SJSA1 (cell line): ENCODE results near the gene RTN4RL2. TPM values are rescaled to one million over a fixed set of nuclear protein-coding genes. Genes with fewer than 3 reads are reported as not detected.
"Not testable (repeated sequence)": the region's sequence is repeated elsewhere in the genome, so short reads cannot be mapped to it uniquely, and the experiment has no call there.

ENCODE experiments used
- DNase-seq, 2 experiments: peaks; one replicate each; pipeline ENCODE4 v3.0.0-alpha.2; 2015 to 2020; ENCODE audit warnings: low spot score in 2 of 2, low read depth in 1 of 2
- H3K27ac ChIP-seq: fragments of 250-450 bp; sonication (Bioruptor Pico); 2 replicates; pipeline ENCODE4 v1.5.1; 2020; ENCODE audit warnings: mild to moderate bottlenecking, moderate library complexity
- H3K27me3 ChIP-seq: fragments of 250-450 bp; sonication (Bioruptor Pico); replicated peaks from 2 replicates; pipeline ENCODE4 v1.5.1; 2020; ENCODE audit warnings: mild to moderate bottlenecking, moderate library complexity
- H3K36me3 ChIP-seq: fragments of 250-450 bp; sonication (Bioruptor Pico); 2 replicates; pipeline ENCODE4 v1.5.1; 2020; ENCODE audit warnings: mild to moderate bottlenecking
- H3K4me1 ChIP-seq: fragments of 250-450 bp; sonication (Bioruptor Pico); replicated peaks from 2 replicates; pipeline ENCODE4 v1.6.1; 2021; ENCODE audit warnings: mild to moderate bottlenecking
- H3K4me3 ChIP-seq: fragments of 250-450 bp; sonication (Bioruptor Pico); 2 replicates; pipeline ENCODE4 v1.5.1; 2020; ENCODE audit warnings: mild to moderate bottlenecking
- H3K9me3 ChIP-seq: fragments of 250-450 bp; sonication (Bioruptor Pico); replicated peaks from 2 replicates; pipeline ENCODE4 v1.5.1; 2020; ENCODE audit warnings: mild to moderate bottlenecking
- total RNA-seq: library from RNA; depleted of rRNA; stranded (reverse); fragments of >200 nt; shearing (Covaris generic); gene quantifications from 2 replicates; pipeline ENCODE4 v1.2.3, GENCODE V29; 2014

The RTN4RL2 gene
- total RNA-seq, 1 experiment from 2014 or later, result not detected

GRCh38 chr11:57440744-57441414 lies 19.4 kb upstream of the RTN4RL2 start:
- Histone ChIP-seq H3K27ac (no peak overlapping the region), H3K4me3 (no peak overlapping the region), H3K36me3 (no peaks in the 10 kb centered on the region), H3K4me1 (peaks cover 10% of the 10 kb centered on the region), H3K9me3 (0 out of 2 replicates have a peak, but pooled peaks cover under 1% of the 10 kb centered on the region), H3K27me3 (no peaks in the 10 kb centered on the region)
- no peak for DNase-seq

- Histone ChIP-seq H3K36me3 (no peaks in the 10 kb centered on the region), H3K27me3 (no peaks in the 10 kb centered on the region; the same call in 1 of the 2 replicates), H3K9me3 (0 out of 2 replicates have a peak, but pooled peaks cover 3% of the 10 kb centered on the region), H3K4me3 (no peak overlapping the region), H3K4me1 (peaks cover 10% of the 10 kb centered on the region), H3K27ac (no peak overlapping the region)
- no peak for DNase-seq
These were observed 15.8 kb upstream of the RTN4RL2 start for GRCh38 chr11:57444362-57445121.

GRCh38 chr11:57445122-57445394 lies 15.3 kb upstream of the RTN4RL2 start:
- H3K36me3 ChIP-seq, H3K27ac ChIP-seq, H3K4me3 ChIP-seq, H3K27me3 ChIP-seq, H3K9me3 ChIP-seq, DNase-seq, H3K4me1 ChIP-seq: not testable (repeated sequence)

GRCh38 chr11:57446055-57446454 lies 14.3 kb upstream of the RTN4RL2 start:
- Histone ChIP-seq H3K4me1 (peaks cover 10% of the 10 kb centered on the region), H3K27me3 (peaks cover 9% of the 10 kb centered on the region), H3K36me3 (no peaks in the 10 kb centered on the region), H3K4me3 (no peak overlapping the region), H3K27ac (no peak overlapping the region), H3K9me3 (0 out of 2 replicates have a peak, but pooled peaks cover 3% of the 10 kb centered on the region)
- no peak for DNase-seq

GRCh38 chr11:57453543-57454177 lies 6.7 kb upstream of the RTN4RL2 start:
- DNase-seq, result no peak
- Histone ChIP-seq H3K27me3 (peaks cover 43% of the 10 kb centered on the region), H3K27ac (no peak overlapping the region), H3K4me3 (no peak overlapping the region), H3K4me1 (peaks cover 10% of the 10 kb centered on the region), H3K9me3 (no peaks in the 10 kb centered on the region), H3K36me3 (no peaks in the 10 kb centered on the region)

- H3K9me3 ChIP-seq, result no peaks in the 10 kb centered on the region
- H3K27ac ChIP-seq, result no peak overlapping the region
- H3K27me3 ChIP-seq, result peaks cover 57% of the 10 kb centered on the region
- H3K36me3 ChIP-seq, result no peaks in the 10 kb centered on the region
- no peak overlapping the region for H3K4me3 ChIP-seq
- peaks cover 31% of the 10 kb centered on the region for H3K4me1 ChIP-seq
- peak; percentile 74 to 84 for DNase-seq
These were observed 3.2 kb upstream of the RTN4RL2 start for GRCh38 chr11:57456960-57457642.

GRCh38 chr11:57457643-57458023 lies 2.7 kb upstream of the RTN4RL2 start:
- Histone ChIP-seq H3K4me3 (no peak overlapping the region), H3K36me3 (no peaks in the 10 kb centered on the region), H3K27ac (no peak overlapping the region), H3K4me1 (peaks cover 31% of the 10 kb centered on the region), H3K9me3 (no peaks in the 10 kb centered on the region), H3K27me3 (peaks cover 55% of the 10 kb centered on the region)
- DNase-seq, result no peak

- DNase-seq, result no peak
- Histone ChIP-seq H3K9me3 (no peaks in the 10 kb centered on the region), H3K4me1 (peaks cover 31% of the 10 kb centered on the region), H3K27me3 (peaks cover 53% of the 10 kb centered on the region), H3K4me3 (no peak overlapping the region), H3K36me3 (no peaks in the 10 kb centered on the region), H3K27ac (no peak overlapping the region)
These were observed 2.3 kb upstream of the RTN4RL2 start for GRCh38 chr11:57458060-57458409.

GRCh38 chr11:57458410-57459163 lies 1.7 kb upstream of the RTN4RL2 start:
- Histone ChIP-seq H3K9me3 (no peaks in the 10 kb centered on the region), H3K27me3 (peaks cover 48% of the 10 kb centered on the region), H3K4me3 (no peak overlapping the region), H3K4me1 (peaks cover 31% of the 10 kb centered on the region), H3K36me3 (no peaks in the 10 kb centered on the region), H3K27ac (no peak overlapping the region)
- DNase-seq, result peak in 1 of 2 experiments; percentile 58

GRCh38 chr11:57459164-57460021 lies 935 bp upstream of the RTN4RL2 start:
- H3K27ac ChIP-seq, result no peak overlapping the region
- H3K36me3 ChIP-seq, result no peaks in the 10 kb centered on the region
- H3K4me3 ChIP-seq, result no peak overlapping the region
- H3K9me3 ChIP-seq, result no peaks in the 10 kb centered on the region
- peak in 1 of 2 experiments; percentile 19 for DNase-seq
- H3K27me3 ChIP-seq, result peaks cover 50% of the 10 kb centered on the region
- peaks cover 31% of the 10 kb centered on the region for H3K4me1 ChIP-seq

- H3K36me3 ChIP-seq, result no peaks in the 10 kb centered on the region
- no peak overlapping the region for H3K27ac ChIP-seq
- no peak for DNase-seq
- H3K4me1 ChIP-seq, result peaks cover 31% of the 10 kb centered on the region
- peak overlapping the region; percentile 33 for H3K4me3 ChIP-seq
- H3K27me3 ChIP-seq, result peaks cover 56% of the 10 kb centered on the region
- H3K9me3 ChIP-seq, result no peaks in the 10 kb centered on the region
These were observed 726 bp downstream of the RTN4RL2 start for GRCh38 chr11:57460758-57461749.
